Measurements from ENCODE around the gene MGAT4C.

- TF ChIP-seq, protein P1, sequence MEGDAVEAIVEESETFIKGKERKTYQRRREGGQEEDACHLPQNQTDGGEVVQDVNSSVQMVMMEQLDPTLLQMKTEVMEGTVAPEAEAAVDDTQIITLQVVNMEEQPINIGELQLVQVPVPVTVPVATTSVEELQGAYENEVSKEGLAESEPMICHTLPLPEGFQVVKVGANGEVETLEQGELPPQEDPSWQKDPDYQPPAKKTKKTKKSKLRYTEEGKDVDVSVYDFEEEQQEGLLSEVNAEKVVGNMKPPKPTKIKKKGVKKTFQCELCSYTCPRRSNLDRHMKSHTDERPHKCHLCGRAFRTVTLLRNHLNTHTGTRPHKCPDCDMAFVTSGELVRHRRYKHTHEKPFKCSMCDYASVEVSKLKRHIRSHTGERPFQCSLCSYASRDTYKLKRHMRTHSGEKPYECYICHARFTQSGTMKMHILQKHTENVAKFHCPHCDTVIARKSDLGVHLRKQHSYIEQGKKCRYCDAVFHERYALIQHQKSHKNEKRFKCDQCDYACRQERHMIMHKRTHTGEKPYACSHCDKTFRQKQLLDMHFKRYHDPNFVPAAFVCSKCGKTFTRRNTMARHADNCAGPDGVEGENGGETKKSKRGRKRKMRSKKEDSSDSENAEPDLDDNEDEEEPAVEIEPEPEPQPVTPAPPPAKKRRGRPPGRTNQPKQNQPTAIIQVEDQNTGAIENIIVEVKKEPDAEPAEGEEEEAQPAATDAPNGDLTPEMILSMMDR (IDR thresholded peaks at IDR 0.05), result no peak
- TF ChIP-seq POLR2A (IDR thresholded peaks at IDR 0.05), result no peak
Measured at GRCh38 chr12:86118161-86118560, 138.0 kb downstream of the MGAT4C start.
